ENCODE data around the gene ERCC6.

DNA sequence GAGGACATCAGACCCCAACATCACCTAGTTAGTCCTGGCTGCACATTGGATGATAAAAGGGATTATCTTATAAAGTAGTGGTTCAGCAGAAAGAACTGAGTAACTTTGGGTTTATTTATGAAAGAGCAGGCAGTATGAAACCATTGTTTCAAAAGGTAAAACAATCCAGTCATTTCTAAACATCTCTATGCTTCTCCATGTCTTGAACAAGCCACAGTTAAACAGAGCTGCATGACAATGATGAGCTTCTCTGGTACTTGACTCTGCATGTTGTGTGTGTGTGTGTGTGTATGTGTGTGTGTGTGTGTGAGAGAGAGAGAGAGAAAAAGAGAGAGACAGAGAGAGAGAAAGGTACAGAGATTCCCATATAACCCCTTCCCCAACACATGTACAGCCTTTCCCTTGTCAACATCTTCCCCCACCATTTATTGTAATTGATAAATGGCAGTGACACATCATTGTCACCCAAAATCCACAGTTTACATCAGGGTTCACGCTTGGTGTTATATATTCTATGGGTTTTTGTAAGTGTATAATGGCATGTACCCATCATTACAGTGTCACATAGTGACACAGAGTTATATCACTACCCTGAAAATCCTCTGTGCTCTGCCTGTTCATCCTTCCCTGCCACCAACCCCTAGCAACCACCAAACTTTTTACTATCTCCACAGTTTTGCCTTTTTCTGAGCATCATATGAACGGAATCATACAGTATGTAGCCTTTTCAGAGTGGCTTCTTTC is 38.4 kb upstream of the ERCC6 start:
- TF ChIP-seq, protein P1, sequence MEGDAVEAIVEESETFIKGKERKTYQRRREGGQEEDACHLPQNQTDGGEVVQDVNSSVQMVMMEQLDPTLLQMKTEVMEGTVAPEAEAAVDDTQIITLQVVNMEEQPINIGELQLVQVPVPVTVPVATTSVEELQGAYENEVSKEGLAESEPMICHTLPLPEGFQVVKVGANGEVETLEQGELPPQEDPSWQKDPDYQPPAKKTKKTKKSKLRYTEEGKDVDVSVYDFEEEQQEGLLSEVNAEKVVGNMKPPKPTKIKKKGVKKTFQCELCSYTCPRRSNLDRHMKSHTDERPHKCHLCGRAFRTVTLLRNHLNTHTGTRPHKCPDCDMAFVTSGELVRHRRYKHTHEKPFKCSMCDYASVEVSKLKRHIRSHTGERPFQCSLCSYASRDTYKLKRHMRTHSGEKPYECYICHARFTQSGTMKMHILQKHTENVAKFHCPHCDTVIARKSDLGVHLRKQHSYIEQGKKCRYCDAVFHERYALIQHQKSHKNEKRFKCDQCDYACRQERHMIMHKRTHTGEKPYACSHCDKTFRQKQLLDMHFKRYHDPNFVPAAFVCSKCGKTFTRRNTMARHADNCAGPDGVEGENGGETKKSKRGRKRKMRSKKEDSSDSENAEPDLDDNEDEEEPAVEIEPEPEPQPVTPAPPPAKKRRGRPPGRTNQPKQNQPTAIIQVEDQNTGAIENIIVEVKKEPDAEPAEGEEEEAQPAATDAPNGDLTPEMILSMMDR (IDR thresholded peaks at IDR 0.05) = no peak
- no peak for TF ChIP-seq POLR2A (IDR thresholded peaks at IDR 0.05)
